Measurements from ENCODE around the gene EMX1.

DNA sequence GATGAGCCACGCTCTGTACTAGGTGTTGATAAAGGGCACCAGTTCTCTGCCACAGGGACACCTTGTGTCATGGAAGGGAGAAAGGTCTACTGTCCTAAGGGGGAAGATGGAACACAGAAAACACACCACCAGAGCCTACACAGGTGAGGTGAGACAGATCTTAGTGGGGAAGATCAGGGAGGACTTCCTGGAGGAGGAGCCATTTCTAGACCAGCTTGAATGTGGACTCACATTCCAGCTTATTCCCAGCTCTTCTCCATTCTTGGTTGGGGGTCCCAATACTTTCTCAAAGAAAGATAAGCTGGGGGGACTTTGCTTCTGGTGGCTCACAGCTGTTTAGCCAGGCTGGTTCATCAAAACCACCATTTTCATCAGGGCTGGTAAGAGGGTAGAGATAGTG, 36.2 kb downstream of the EMX1 start:
- TF ChIP-seq POLR2A (IDR thresholded peaks at IDR 0.05; ENCODE audit: low read length), result no peak
- TF ChIP-seq GATA1 (IDR thresholded peaks at IDR 0.05; ENCODE audit: low read depth, low read length), result no peak

Data from erythroblast (primary cell).